B cell (primary cell): ENCODE data around the gene KRT72.

ENCODE experiments used
- EZH2 ChIP-seq: IDR thresholded peaks from 2 replicates; pipeline ENCODE4 v1.6.1; 2012; ENCODE audit warnings: borderline replicate concordance, low read depth, mild to moderate bottlenecking, moderate library complexity, low read length; ENCODE audit not compliant: insufficient read depth, poor library complexity, severe bottlenecking
- TF ChIP-seq, protein P1 (sequence below): fragments of 200-600 bp; IDR thresholded peaks from one replicate; pipeline ENCODE4 v1.8.0; 2022; ENCODE audit warnings: antibody characterized with exemption, mild to moderate bottlenecking

DNA sequence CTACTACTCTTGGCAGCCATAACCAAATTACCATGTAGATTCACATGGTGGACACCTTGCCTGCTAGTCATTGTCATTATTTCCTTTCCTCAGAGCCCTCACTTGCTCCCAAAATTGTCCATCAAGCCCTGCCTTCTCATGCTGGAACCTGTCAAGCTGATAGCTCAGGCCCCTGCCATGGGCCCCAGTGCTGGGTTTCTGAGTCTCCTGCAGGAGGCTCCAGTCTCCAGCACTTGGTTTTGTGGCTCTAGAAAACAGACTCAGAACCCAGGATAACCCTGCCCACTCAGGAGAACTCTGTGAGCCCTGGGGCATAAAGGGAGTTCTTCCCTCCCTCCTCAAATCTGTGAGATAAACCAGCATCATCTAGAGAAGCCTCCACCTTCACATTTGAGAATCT is 59.1 kb downstream of the KRT72 start:
- TF ChIP-seq, protein P1, sequence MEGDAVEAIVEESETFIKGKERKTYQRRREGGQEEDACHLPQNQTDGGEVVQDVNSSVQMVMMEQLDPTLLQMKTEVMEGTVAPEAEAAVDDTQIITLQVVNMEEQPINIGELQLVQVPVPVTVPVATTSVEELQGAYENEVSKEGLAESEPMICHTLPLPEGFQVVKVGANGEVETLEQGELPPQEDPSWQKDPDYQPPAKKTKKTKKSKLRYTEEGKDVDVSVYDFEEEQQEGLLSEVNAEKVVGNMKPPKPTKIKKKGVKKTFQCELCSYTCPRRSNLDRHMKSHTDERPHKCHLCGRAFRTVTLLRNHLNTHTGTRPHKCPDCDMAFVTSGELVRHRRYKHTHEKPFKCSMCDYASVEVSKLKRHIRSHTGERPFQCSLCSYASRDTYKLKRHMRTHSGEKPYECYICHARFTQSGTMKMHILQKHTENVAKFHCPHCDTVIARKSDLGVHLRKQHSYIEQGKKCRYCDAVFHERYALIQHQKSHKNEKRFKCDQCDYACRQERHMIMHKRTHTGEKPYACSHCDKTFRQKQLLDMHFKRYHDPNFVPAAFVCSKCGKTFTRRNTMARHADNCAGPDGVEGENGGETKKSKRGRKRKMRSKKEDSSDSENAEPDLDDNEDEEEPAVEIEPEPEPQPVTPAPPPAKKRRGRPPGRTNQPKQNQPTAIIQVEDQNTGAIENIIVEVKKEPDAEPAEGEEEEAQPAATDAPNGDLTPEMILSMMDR, result no peak
- no peak for TF ChIP-seq EZH2
